Brain microvascular endothelial cell (primary cell): Measurements from ENCODE around the gene AKIP1.
A peak's percentile ranks its signal among the peaks of the same experiment; 100 is the strongest.

Experiments
- DNase-seq: peaks from one replicate; pipeline ENCODE4 v3.0.0-alpha.2; 2020
- H3K27ac ChIP-seq: fragments of 250-450 bp; sonication (Bioruptor Pico); 2 replicates; pipeline ENCODE4 v1.5.1; 2020; ENCODE audit warnings: mild to moderate bottlenecking, moderate library complexity
- H3K27me3 ChIP-seq: fragments of 250-450 bp; sonication (Bioruptor Pico); replicated peaks from 2 replicates; pipeline ENCODE4 v1.5.1; 2020; ENCODE audit warnings: mild to moderate bottlenecking
- H3K36me3 ChIP-seq: fragments of 250-450 bp; sonication (Bioruptor Pico); replicated peaks from 2 replicates; pipeline ENCODE4 v1.5.1; 2020; ENCODE audit warnings: mild to moderate bottlenecking
- H3K4me3 ChIP-seq: 2 replicates; pipeline ENCODE4 v1.5.1; 2011; ENCODE audit warnings: low read depth, mild to moderate bottlenecking, control low read depth, low read length, moderate library complexity
- CTCF ChIP-seq: IDR thresholded peaks from 2 replicates; pipeline ENCODE4 v1.5.1; 2011; ENCODE audit warnings: low read depth, mild to moderate bottlenecking, moderate library complexity, low read length, control low read depth, inconsistent platforms; ENCODE audit errors: missing control alignments
- in situ Hi-C: cut with HindIII; loops from 2 replicates; pipeline ENCODE4 v1.10.0; 2017; ENCODE audit warnings: low sequenced_read_pairs, low pct_ligation_motif_present

AKIP1 gene

GRCh38 chr11:8910649-8911026 lies 351 bp upstream of the AKIP1 start:
- Histone ChIP-seq H3K27me3 (no peaks in the 10 kb centered on the region), H3K27ac (no peak overlapping the region), H3K36me3 (peaks cover 3% of the 10 kb centered on the region), H3K4me3 (peak overlapping the region; percentile 85)
- in situ Hi-C loops, result no loop called here
- no peak for TF ChIP-seq CTCF
- no peak for DNase-seq

- TF ChIP-seq CTCF, result peak; percentile 85
- peak overlapping the region; percentile 20 for H3K4me3 ChIP-seq
- peak overlapping the region; percentile 20 for H3K27ac ChIP-seq
- peaks cover 21% of the 10 kb centered on the region for H3K36me3 ChIP-seq
- peak; percentile 36 for DNase-seq
- in situ Hi-C loops, result no loop called here
- no peaks in the 10 kb centered on the region for H3K27me3 ChIP-seq
Measured at GRCh38 chr11:8913961-8914660, 3.1 kb downstream of the AKIP1 start.

- Histone ChIP-seq H3K27ac (no peak overlapping the region), H3K4me3 (no peak overlapping the region), H3K36me3 (peaks cover 24% of the 10 kb centered on the region), H3K27me3 (no peaks in the 10 kb centered on the region)
- in situ Hi-C loops, result no loop called here
- no peak for DNase-seq
- TF ChIP-seq CTCF, result no peak
Measured at GRCh38 chr11:8914661-8915018, 3.7 kb downstream of the AKIP1 start.

- Histone ChIP-seq H3K36me3 (peaks cover 37% of the 10 kb centered on the region), H3K27ac (peak overlapping the region; percentile 70), H3K4me3 (no peak overlapping the region), H3K27me3 (no peaks in the 10 kb centered on the region)
- no peak for TF ChIP-seq CTCF
- in situ Hi-C loops, result no loop called here
- peak; percentile 75 for DNase-seq
Measured at GRCh38 chr11:8917157-8917825, 6.3 kb downstream of the AKIP1 start.

- Histone ChIP-seq H3K27me3 (no peaks in the 10 kb centered on the region), H3K4me3 (no peak overlapping the region), H3K27ac (no peak overlapping the region), H3K36me3 (peaks cover 31% of the 10 kb centered on the region)
- TF ChIP-seq CTCF, result no peak
- no peak for DNase-seq
- in situ Hi-C loops, result no loop called here
Measured at GRCh38 chr11:8922691-8923090, 11.7 kb downstream of the AKIP1 start.

- Histone ChIP-seq H3K36me3 (peaks cover 8% of the 10 kb centered on the region), H3K4me3 (no peak overlapping the region), H3K27ac (no peak overlapping the region), H3K27me3 (no peaks in the 10 kb centered on the region)
- DNase-seq, result no peak
- no peak for TF ChIP-seq CTCF
- in situ Hi-C loops, result no loop called here
Measured at GRCh38 chr11:8925711-8926110, 14.7 kb downstream of the AKIP1 start.
